Fibroblast of lung (primary cell): Measurements from ENCODE around the gene SNX19. TPM values are rescaled to one million over a fixed set of nuclear protein-coding genes. Genes with fewer than 3 reads are reported as not detected.

Experiments used
- DNase-seq, 2 donors: peaks; one replicate each; pipeline versions ENCODE4 v3.0.0 to v3.0.0-alpha.2; 2010; ENCODE audit warnings: low read depth in 2 of 2
- H2AFZ ChIP-seq: 2 replicates; pipeline ENCODE4 v1.5.1; 2012; ENCODE audit warnings: low read length, control low read depth, inconsistent platforms
- H3K27ac ChIP-seq: 2 replicates; pipeline ENCODE4 v1.5.1; 2011; ENCODE audit warnings: low read length, control low read depth; ENCODE audit not compliant: insufficient read depth
- H3K27me3 ChIP-seq: 2 replicates; pipeline ENCODE4 v1.5.1; 2011; ENCODE audit warnings: mild to moderate bottlenecking, low read length; ENCODE audit not compliant: control insufficient read depth, insufficient read depth
- H3K36me3 ChIP-seq: 2 replicates; pipeline ENCODE4 v1.5.1; 2011; ENCODE audit warnings: low read length; ENCODE audit not compliant: control insufficient read depth, insufficient read depth
- H3K4me1 ChIP-seq: 2 replicates; pipeline ENCODE4 v1.5.1; 2011; ENCODE audit warnings: low read length; ENCODE audit not compliant: control insufficient read depth, insufficient read depth; ENCODE audit errors: extremely low read depth
- H3K4me2 ChIP-seq: 2 replicates; pipeline ENCODE4 v1.5.1; 2011; ENCODE audit warnings: low read length, control low read depth; ENCODE audit not compliant: insufficient read depth; ENCODE audit errors: extremely low read depth
- H3K4me3 ChIP-seq, 4 experiments: fragments of 200-600 bp in 1 of 4; sonication (generic) in 1 of 4; replicated peaks in 1 of 4; 2 replicates each; pipeline ENCODE4 v1.5.1; 2011 to 2016; ENCODE audit warnings: low read length in 4 of 4, low read depth in 3 of 4, mild to moderate bottlenecking in 3 of 4, control low read depth in 2 of 4, inconsistent platforms in 1 of 4, mixed read lengths in 1 of 4; ENCODE audit not compliant: insufficient read depth in 1 of 4; ENCODE audit errors: control extremely low read depth in 1 of 4
- H3K79me2 ChIP-seq: 2 replicates; pipeline ENCODE4 v1.5.1; 2012; ENCODE audit warnings: mild to moderate bottlenecking, low read length, inconsistent platforms; ENCODE audit not compliant: control insufficient read depth, insufficient read depth
- H3K9ac ChIP-seq: 2 replicates; pipeline ENCODE4 v1.5.1; 2011; ENCODE audit warnings: mild to moderate bottlenecking, low read length, control low read depth; ENCODE audit not compliant: insufficient read depth
- H3K9me3 ChIP-seq: 2 replicates; pipeline ENCODE4 v1.5.1; 2012; ENCODE audit warnings: low read depth, low read length; ENCODE audit not compliant: control insufficient read depth, insufficient read depth
- H4K20me1 ChIP-seq: 2 replicates; pipeline ENCODE4 v1.5.1; 2011; ENCODE audit warnings: low read length; ENCODE audit not compliant: control insufficient read depth, insufficient read depth; ENCODE audit errors: extremely low read depth
- EZH2 ChIP-seq: IDR thresholded peaks from 2 replicates; pipeline ENCODE4 v1.5.1; 2012; ENCODE audit warnings: low read length, control low read depth, mild to moderate bottlenecking; ENCODE audit errors: missing control alignments
- polyA plus RNA-seq, 2 donors: library from polyadenylated mRNA; depleted of rRNA in 1 of 2; stranded (reverse) in 1 of 2; unstranded in 1 of 2; fragments of >200 nt; gene quantifications; 2 replicates each; pipeline ENCODE4 v1.2.1, GENCODE V29; 2011 to 2012; ENCODE audit warnings: missing spikeins in 1 of 2
- total RNA-seq: library from RNA; depleted of rRNA; stranded (reverse); fragments of >200 nt; gene quantifications from 2 replicates; pipeline ENCODE4 v1.2.1, GENCODE V29; 2014
- TF ChIP-seq, protein P1 (sequence below), 2 donors: IDR thresholded peaks in 1 of 2; conservative IDR thresholded peaks in 1 of 2; 1 replicate in 1 of 2; 2 replicates in 1 of 2; pipeline ENCODE4 v1.5.1; 2011 to 2012; ENCODE audit warnings: low read length in 2 of 2, control low read depth in 1 of 2, inconsistent platforms in 1 of 2, low read depth in 1 of 2, mild to moderate bottlenecking in 1 of 2

Gene SNX19
- total and polyA plus RNA-seq, 2 donors (not counting 1 experiment from before 2014, with no cell fraction given), result 76.6 to 91.7 TPM

DNA sequence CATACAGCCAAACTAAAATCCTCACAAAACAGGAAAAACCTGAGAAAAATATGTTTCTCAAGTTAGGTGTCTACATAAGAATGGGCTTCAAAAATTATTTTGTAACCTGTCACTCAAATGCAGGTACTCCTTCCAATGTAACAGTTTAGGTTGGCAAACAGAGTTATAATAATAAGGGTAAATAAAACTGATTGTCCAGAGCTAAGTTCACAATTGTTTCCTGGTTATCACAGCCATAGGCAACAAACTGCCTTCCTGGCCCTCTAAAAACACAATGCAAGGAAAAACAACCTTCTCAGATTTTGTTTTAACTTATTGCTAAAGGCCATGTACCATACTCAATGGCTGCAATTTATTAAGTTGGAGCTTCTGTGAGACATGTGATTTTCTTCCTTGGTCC lies 36.4 kb downstream of the SNX19 start:
- Histone ChIP-seq H3K4me3 (no peak overlapping the region), H3K79me2 (no peaks in the 10 kb centered on the region), H4K20me1 (no peaks in the 10 kb centered on the region), H3K9ac (no peak overlapping the region), H3K36me3 (peaks cover 19% of the 10 kb centered on the region), H3K9me3 (no peaks in the 10 kb centered on the region), H3K27me3 (no peaks in the 10 kb centered on the region), H2AFZ (no peak overlapping the region), H3K27ac (no peak overlapping the region), H3K4me2 (no peak overlapping the region), H3K4me1 (no peaks in the 10 kb centered on the region)
- TF ChIP-seq EZH2, result no peak
- TF ChIP-seq, protein P1, sequence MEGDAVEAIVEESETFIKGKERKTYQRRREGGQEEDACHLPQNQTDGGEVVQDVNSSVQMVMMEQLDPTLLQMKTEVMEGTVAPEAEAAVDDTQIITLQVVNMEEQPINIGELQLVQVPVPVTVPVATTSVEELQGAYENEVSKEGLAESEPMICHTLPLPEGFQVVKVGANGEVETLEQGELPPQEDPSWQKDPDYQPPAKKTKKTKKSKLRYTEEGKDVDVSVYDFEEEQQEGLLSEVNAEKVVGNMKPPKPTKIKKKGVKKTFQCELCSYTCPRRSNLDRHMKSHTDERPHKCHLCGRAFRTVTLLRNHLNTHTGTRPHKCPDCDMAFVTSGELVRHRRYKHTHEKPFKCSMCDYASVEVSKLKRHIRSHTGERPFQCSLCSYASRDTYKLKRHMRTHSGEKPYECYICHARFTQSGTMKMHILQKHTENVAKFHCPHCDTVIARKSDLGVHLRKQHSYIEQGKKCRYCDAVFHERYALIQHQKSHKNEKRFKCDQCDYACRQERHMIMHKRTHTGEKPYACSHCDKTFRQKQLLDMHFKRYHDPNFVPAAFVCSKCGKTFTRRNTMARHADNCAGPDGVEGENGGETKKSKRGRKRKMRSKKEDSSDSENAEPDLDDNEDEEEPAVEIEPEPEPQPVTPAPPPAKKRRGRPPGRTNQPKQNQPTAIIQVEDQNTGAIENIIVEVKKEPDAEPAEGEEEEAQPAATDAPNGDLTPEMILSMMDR (conservative IDR thresholded peaks at IDR 0.05 in 1 of 2, IDR thresholded peaks at IDR 0.05 in 1 of 2; ENCODE audit: low read depth in 1 of 2, low read length in 2 of 2), result no peak
- DNase-seq, result no peak

DNA sequence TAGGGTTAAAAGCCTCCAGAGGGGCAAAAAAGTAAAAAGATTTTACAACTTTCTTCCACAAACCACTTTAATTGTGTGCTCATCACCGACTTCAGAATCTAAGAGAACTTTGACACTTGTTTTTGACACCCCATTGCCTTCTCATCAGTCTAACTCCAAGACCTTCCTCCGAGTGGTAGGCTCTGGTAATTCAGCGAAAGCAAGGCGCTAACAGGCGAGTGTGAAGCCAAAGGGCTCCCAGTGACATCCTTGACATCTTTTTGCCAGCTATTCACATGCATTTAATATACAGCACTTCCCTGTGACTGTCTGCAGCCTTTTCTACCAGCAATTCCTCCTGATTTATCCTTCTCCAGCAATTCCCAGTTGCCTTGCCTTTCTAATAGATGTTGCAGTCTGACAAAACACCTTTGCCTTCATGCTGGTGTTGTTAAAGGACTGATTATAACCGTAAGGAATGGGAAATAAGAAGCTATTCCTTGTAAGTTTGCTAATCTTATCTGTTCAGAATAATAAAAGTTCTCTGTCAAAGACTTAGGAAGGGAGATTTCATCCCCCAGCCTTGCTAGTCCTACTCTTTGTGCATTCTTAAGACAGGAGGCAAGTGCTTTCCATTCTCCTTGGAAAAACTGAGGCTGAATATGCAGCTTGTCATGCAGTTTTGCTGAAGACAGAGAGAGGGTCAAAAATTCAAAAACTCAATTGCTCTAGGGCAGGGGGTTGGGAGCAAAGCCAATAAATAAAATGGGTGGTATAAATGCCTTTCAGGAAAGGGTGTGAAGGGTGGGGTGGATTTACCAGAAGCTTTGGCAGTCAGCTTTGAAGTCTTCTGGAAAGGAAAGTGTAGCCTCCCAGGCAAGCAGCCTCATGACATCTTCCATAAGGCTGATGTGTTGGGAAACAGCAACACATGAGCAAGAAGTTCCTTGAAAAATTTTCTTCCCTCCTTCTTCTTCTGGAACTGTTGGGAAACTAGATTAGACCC lies 39.1 kb downstream of the SNX19 start:
- TF ChIP-seq, protein P1 (conservative IDR thresholded peaks at IDR 0.05 in 1 of 2, IDR thresholded peaks at IDR 0.05 in 1 of 2; ENCODE audit: low read depth in 1 of 2, low read length in 2 of 2), result no peak
- TF ChIP-seq EZH2, result no peak
- no peak overlapping the region for H3K27ac ChIP-seq
- no peak overlapping the region for H3K4me3 ChIP-seq
- H3K79me2 ChIP-seq, result no peaks in the 10 kb centered on the region
- H3K27me3 ChIP-seq, result no peaks in the 10 kb centered on the region
- peaks cover 11% of the 10 kb centered on the region for H3K4me1 ChIP-seq
- no peak overlapping the region for H3K9ac ChIP-seq
- no peak overlapping the region for H3K4me2 ChIP-seq
- DNase-seq, result no peak
- no peaks in the 10 kb centered on the region for H3K9me3 ChIP-seq
- no peaks in the 10 kb centered on the region for H4K20me1 ChIP-seq
- peaks cover 19% of the 10 kb centered on the region for H3K36me3 ChIP-seq
- no peak overlapping the region for H2AFZ ChIP-seq

DNA sequence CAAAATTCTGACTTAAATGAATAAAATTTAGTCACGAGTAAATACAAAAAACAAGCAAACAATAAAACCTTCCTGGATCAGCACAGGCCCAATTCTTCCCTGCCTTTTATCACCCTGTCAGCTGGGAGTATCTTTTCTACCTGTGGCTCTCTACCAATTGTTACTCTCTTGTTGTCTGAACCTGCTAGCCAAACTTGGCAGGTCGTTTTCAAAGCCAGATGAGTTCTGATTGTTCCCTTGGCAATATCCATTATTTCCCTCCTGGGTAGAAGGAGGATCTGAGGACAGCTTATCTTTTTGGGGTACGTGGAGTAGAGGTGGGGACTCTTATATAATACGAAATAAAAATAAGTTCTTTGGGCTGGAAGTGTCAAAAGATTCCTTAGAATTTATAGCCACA lies 40.2 kb downstream of the SNX19 start:
- Histone ChIP-seq H3K27ac (no peak overlapping the region), H3K4me2 (no peak overlapping the region), H2AFZ (no peak overlapping the region), H3K79me2 (no peaks in the 10 kb centered on the region), H4K20me1 (no peaks in the 10 kb centered on the region), H3K4me1 (peaks cover 11% of the 10 kb centered on the region), H3K9ac (no peak overlapping the region), H3K4me3 (no peak overlapping the region), H3K27me3 (no peaks in the 10 kb centered on the region), H3K36me3 (peaks cover 19% of the 10 kb centered on the region), H3K9me3 (no peaks in the 10 kb centered on the region)
- TF ChIP-seq, protein P1 (conservative IDR thresholded peaks at IDR 0.05 in 1 of 2, IDR thresholded peaks at IDR 0.05 in 1 of 2; ENCODE audit: low read depth in 1 of 2, low read length in 2 of 2), result no peak
- no peak for TF ChIP-seq EZH2
- no peak for DNase-seq
